Medulla oblongata (tissue), 1 donor: ENCODE data around the gene SPHK1.
"Not testable (repeated sequence)": the region's sequence is repeated elsewhere in the genome, so short reads cannot be mapped to it uniquely, and the experiment has no call there.

Source experiments
- DNase-seq: peaks from one replicate; pipeline ENCODE4 v3.0.0-alpha.2; 2015; ENCODE audit errors: extremely low spot score

SPHK1 gene, protein sequence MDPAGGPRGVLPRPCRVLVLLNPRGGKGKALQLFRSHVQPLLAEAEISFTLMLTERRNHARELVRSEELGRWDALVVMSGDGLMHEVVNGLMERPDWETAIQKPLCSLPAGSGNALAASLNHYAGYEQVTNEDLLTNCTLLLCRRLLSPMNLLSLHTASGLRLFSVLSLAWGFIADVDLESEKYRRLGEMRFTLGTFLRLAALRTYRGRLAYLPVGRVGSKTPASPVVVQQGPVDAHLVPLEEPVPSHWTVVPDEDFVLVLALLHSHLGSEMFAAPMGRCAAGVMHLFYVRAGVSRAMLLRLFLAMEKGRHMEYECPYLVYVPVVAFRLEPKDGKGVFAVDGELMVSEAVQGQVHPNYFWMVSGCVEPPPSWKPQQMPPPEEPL

GRCh38 chr17:76384222-76384986 is at the start of gene SPHK1:
Gene SPHK1 (plus strand): TSS chr17:76384609. CDS start chr17:76385645, 1,036 bp downstream.
- DNase-seq, result no peak

GRCh38 chr17:76335716-76336381 is 48.6 kb upstream of the SPHK1 start:
- DNase-seq, result no peak

DNA sequence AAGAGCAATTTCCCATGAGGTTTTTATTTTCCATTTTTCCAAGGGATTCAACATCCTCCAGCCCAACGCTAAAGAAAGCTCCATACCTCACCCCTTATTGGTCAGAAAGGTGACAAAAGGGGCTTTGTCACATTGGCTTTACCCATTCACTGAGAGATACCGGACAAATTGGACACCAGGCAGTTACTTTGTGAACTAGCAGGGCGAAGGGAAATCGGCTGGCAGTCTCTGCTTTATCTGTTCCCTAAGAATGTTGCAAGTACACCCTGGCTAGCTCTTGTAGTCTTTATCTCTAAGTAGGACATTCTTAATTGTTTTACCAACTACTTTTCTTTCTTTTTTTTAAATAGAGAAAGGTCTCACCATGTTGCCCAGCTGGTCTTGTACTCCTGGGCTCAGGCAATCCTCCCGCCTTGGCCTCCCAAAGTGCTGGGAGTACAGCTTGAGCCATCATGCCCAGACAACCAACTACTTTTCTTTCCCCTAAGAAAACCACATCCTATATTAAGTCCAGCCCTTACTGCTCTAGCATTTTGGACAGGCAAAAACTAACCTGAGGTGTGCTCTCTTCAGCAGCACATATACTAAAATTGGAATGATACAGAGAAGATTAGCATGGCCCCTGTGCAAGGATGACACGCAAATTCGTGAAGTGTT is 47.5 kb upstream of the SPHK1 start:
- no peak for DNase-seq

- no peak for DNase-seq
These were observed 47.0 kb upstream of the SPHK1 start for GRCh38 chr17:76337413-76337777.

GRCh38 chr17:76341301-76341700 is 43.1 kb upstream of the SPHK1 start:
- DNase-seq, result no peak

GRCh38 chr17:76343106-76343505 is 41.3 kb upstream of the SPHK1 start:
- DNase-seq, result no peak

DNA sequence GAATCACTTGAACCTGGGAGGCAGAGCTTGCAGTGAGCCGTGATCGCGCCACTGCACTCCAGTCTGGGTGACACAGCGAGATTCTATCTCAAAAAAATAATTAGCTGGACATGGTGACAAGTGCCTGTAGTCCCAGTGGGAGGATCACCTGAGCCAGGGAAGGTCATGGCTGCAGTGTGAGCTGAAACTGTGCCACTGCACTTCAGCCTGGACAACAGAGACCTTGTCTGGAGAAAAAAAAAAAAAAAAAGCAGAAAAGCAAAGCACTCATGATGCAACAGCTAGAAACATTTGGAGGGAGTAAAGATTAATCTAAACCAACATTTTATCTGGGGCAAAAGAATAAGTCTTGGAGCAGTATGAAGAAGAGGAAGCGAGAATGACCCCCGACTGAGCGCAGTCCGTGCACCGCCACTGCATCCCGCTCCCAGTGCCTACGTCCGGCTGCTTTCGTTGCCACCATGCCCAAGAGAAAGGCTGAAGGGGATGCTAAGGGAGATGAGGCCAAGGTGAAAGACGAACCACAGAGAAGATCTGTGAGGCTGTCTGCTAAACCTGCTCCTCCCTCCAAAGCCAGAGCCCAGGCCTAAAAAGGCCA is 38.9 kb upstream of the SPHK1 start:
- DNase-seq, result no peak

GRCh38 chr17:76346936-76347335 is 37.5 kb upstream of the SPHK1 start:
- not testable (repeated sequence) for DNase-seq

GRCh38 chr17:76350463-76350862 is 33.9 kb upstream of the SPHK1 start:
- no peak for DNase-seq

GRCh38 chr17:76351526-76352071 is 32.8 kb upstream of the SPHK1 start:
- no peak for DNase-seq

DNA sequence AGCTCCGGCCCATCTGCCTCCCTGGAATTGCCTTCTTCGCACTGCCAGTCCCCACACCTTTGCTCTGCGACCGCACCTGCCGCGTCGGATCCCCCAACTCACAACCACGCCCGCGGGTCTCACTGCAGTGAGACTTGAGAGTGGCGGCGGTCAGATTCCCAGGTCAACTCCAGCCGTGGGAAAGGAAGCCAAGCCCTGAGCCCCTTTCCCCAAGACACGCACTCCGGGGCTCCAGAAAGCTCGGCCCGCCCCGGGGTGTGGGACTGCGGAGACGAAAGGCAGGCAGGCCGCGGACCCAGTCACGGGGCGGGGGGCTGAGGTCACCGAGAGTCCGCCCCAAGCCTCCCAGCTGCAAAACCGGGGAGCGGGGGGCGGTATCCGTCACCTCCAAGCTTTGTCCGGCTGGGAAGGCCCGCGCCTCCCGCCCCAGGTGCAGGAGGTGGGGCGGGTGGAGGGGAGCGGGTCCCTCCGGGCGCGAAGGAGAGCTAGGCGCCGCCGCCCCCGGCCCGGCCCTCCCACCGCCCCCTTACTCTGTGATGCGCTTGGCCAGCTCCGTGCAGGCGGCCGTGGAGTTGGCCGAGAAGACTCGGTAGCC is 31.3 kb upstream of the SPHK1 start:
- no peak for DNase-seq

DNA sequence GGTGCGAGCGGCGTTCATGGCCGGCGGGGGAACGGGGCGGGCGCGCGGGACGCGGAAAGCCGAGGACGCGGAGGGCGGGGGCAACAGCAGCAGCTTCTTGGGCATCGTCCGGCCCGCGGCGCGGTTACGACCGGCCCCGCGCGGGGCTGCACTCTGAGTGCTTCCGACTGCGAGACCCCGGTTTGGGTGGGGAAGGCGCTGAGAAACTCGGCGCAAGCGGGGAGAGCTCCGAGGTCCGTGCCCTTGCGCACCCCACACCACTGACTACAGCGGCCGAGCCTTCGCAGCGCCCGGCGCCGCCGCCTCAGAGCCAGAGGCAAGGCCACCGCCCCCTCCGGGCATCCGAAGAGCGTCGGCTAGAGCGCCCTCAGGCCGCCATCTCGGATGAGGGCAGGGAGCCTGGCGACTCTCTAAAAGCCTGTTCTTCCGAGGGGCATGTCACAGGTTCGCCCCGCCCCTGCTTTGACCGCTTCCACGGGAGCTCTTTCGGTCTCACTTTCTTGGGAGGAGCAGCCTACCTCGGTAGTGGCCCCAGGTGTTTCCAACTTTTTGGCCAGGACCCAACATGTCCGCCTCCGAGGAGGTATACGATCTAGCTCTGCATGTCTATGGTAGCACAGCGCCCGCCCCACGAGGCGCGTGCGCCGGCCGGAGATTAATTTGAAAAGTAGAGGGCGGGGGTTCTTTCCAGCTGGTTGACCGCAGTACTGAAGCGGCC is 30.7 kb upstream of the SPHK1 start, which contains the start of gene PRPSAP1:
Gene PRPSAP1 (minus strand): TSS at position 318 of the 718 bp plus-strand sequence. CDS start 213 bp downstream, at position 105.
- DNase-seq, result peak; percentile 94

GRCh38 chr17:76354317-76354729 is 30.1 kb upstream of the SPHK1 start:
- DNase-seq, result no peak

DNA sequence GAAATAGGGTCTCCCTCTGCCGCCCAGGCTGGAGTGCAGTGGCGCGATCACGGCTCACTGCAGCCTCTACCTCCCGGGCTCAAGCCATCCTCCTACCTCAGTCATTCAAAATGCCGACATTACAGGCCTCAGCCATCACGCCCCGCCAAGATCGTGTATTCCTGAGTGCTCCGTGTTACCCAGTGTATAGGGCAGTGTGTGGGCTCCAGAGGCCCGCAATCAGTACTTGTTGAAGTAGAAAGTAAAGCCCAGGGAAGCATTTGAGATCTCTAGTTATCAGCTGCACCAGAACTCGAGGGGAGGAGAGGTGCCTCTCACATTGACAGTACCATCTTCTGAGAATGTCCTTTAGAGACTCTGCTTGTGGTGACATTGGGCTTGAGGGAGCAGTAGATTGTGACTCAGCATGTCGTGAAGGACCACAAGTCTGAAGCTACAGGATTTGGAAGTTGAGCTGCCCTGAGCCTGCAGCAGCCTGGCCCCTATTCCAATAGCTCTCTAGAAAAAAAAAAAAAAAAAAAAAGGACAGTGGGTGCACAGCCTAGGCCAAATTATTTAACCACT is 29.6 kb upstream of the SPHK1 start:
- no peak for DNase-seq

DNA sequence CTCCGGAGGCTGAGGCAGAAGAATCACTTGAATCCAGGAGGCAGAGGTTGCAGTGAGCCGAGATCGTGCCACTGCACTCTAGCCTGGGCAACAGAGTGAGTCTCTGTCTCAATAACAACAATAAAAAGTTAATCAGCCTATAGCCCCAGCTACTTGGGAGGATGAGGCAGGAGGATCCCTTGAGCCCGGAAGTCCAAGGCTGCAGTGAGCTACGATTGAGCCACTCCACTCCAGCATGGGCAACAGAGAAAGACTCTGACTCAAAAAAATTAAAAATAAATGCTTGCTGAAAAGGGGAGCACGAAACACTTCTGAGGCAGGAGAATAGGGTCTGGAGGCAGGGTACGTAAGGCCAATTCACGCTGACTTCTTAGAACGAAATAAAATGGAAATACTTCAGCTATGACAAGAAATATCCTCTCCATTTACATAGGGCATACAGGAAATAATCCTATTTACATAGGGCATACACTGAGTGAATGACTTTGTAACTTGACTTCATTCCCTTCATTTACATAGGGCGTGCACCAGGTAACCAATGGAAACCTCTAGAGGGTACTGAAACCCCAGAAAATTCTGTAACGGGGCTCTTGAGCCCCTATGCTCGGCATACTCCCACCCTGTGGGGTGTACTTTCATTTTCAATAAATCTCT is 27.5 kb upstream of the SPHK1 start:
- no peak for DNase-seq

- no peak for DNase-seq
These were observed 26.7 kb upstream of the SPHK1 start for GRCh38 chr17:76357597-76358158.

DNA sequence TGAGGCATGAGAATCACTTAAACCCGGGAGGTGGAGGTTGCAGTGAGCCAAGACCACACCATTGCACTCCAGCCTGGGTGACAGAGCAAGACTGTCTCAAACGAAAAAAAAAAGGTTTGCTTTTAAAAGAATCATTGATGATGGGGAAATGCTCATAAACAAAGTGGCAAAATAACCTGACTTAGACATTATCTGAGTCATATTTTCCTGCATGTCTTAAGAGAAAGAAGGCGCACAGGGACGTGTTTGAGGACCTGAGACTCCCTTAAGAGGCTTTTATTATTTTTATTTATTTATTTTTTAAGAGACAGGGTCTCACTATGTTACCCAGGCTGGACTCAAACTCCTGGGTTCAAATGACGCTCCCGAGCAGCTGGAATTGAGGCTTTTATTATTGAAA is 25.0 kb upstream of the SPHK1 start:
- no peak for DNase-seq

DNA sequence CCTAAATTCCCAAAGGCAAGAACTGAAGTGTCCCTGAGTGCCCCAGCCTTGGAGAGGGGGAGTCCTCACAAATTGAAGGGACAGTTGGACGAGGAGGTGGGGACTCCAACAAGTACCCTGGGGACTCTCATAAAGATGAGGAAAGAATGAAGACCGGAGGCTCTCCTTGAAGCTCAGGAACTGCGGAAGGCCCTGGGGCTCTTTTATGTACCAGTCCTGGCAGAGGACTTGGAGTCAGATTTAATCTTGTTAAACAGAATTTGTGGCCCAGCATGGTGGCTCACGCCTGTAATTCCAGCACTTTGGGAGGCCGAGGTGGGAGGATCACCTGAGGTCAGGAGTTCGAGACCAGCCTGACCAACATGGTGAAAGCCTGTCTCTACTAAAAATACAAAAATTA is 24.6 kb upstream of the SPHK1 start:
- DNase-seq, result not testable (repeated sequence)

- no peak for DNase-seq
These were observed 23.9 kb upstream of the SPHK1 start for GRCh38 chr17:76360461-76360860.
